GM18499 (cell line): ENCODE data around the gene SLC25A1.

Experiments
- ATAC-seq: cut with Tn5 transposase; IDR thresholded peaks from one replicate; pipeline ENCODE4 v1.9.1; 2021; ENCODE audit warnings: moderate number of reproducible peaks; ENCODE audit not compliant: insufficient read depth, unreplicated experiment

SLC25A1 gene

DNA sequence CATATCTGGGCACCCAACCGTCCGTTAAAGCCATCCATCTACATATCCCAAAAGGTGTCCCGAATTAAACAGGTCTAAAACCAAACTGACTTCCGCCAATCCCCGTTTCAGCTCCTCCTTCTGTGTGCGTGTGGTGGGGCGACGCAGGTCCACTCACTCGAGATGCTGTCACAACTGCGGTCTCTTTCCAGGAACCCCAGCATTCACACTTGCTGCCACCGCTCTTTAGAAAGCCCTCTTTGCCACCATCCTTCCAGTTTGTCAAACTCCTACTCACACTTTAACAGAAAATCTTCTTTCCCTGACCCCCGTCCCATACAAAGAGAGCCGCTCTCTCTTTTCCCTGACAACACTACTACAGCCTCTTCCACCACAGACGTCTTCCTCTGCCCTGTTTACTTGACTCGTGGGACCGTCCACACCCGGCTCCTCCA, 34.6 kb downstream of the SLC25A1 start:
- no peak for ATAC-seq

DNA sequence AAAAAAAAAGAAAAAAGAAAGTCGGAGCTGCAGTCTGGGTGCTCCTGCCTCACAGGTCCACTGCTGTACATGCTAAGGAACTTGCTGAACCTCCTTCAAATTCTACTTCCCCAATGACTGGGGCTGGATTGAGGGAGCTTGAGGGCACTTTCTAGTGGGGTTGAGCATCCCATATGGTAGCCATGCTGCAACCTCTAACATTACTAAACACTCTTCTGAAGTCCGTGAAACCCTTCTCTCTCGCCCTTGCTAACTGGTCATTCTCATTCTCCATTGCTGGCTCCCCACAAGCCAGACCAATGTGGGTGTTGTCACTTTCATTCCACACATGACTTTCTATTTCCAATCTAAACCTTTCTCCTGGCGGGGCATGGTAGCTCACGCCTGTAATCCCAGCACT, 35.3 kb downstream of the SLC25A1 start:
- no peak for ATAC-seq

DNA sequence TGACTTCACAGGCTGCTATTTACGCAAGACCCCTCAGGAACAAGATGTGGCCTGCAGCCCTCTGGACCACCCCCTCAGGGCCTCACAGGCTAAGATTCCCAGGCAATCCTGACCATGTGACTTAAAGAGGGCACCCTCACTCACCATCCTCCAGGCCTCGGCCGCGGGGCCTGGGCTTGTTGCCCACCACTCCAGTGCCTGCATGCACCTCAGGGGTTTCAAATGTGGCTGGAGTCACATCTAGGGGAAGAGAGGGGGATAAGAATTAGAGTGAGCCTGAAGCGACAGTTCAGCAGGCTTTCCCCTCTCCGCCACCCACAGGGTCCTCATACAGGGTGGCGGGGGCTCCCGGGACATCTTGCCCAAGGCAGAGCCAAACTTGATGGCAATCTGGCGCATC, 36.1 kb downstream of the SLC25A1 start:
- no peak for ATAC-seq

DNA sequence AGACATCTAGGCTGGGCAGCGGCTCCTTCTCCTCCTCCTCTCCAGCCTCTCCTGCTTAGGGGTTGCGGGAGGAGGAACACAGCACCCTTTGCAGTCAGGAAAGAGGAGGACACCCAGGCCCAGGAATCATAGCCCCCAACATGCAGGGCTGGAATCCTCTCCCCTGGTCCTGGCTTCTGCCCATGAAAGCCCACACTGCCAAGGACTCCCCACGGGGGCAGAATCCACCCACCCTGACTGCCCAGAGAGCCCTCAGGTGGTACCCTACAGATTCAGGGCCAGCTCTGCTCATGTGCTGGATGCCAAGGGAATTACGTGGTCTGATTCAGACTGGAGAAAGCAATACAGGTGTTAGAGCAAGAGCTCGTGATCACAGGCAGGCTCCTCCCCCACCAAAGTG, 38.6 kb downstream of the SLC25A1 start:
- no peak for ATAC-seq

DNA sequence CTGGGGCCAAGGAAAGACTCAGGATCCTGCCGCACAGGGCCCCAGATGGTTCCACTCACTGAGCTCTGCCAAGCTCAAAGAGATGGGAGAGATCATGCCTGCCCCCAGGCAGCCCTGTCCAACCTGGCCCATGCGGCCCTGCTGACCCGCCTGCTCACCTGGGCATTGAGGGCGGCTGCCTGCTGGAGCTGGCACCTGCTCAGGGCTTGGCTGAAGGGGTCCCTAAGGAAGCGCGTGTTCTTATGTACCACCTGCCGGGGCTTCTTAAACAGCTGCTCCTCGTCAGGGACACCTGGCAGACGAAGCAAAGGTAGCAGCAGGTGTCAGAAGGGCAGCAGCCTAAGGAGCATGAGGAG, 39.6 kb downstream of the SLC25A1 start:
- ATAC-seq, result no peak

DNA sequence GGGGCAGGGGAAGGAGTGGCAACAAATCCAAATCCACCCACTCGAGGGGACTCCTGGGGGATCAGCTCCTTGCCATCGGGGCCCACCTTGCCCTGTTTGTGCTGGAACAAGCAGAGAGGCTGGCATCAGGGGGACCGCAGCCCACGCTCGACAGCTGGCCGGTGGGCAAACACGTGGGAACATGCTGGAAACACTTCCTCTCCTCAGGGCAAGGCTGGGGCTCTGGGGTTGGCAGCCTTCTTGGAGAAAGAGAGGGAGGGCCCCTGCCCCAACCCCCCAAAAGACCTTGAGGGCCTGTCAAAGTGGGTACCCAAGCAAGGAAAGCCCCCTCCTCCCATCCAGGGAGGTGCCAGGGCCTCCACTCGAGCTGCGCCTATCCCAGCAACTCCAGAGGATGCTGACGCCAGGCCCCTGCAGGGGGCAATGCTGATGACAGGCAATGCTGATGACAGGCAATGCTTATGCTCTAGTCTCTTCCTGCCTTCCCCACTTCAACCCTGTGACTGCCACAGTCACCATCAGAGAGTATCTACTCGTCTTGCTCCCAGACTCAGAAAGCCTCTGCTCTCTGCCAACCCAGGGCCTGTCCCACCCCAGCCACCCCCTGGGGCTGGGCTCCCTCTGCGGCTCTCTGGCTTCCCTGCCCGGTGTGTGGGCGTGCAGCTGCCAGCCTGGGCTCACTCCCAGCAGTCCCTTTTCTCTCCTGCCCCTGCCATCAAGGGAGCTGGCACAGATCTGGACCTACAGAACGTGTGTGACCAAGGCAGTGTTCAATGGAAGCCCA, 40.1 kb downstream of the SLC25A1 start:
- ATAC-seq, result no peak

DNA sequence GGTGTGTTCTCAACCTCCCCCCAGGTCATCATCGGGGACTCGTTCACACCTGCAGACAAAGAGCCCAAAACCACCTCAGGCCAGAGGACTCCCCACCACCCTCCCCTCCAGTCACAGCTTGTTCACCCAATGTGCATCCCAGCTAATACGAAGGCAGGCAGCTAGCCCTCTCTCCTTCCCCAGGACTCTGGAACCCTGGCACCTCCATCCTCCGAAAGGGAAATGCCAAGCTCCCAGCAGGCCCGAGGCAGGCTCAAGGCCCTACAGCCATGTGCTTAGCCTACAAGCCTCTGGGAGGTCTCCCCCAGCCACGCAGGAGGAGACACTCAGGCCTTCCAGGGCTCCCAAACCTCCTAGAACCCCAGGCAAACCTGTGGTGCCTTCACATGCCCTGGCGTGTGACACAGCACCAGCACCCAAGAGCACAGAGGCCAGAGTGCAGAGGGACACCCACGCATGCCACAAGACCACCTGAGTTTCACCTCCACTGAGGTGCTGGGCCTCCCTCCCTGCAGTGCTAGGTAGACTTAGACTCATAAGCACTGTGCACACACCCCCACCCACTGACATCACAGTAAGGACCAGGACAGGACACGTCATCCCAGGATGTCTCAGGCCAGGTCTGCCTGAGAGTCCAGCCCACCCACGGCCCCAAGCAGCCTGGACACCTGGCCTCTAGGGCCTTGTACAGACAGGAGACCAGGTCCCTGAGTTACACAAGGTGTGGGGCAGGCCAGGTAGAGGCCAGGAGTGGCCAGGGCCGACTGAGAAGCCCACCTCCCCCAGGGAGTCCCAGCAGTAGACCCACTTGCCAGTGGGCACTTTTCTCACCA, 40.9 kb downstream of the SLC25A1 start:
- no peak for ATAC-seq

DNA sequence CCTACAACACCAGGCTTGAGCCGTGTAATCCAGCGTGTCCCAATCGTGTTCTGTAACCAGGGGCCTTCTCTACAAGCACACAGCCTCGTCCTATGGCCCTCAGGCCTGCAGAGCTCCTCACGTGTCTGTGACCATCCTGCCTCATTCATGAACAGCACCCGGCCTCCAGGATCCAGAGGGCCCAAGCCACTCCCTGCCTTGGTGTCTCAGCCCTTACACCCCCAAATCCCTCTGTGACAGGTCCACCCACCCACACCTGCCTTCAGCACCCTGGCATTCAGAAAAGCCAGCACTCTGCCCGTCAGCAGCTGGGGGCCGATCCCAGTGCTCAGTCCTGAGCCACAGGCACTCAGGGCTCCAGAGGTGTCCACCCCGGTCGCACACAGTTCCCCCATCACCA, 41.6 kb downstream of the SLC25A1 start:
- ATAC-seq, result no peak

DNA sequence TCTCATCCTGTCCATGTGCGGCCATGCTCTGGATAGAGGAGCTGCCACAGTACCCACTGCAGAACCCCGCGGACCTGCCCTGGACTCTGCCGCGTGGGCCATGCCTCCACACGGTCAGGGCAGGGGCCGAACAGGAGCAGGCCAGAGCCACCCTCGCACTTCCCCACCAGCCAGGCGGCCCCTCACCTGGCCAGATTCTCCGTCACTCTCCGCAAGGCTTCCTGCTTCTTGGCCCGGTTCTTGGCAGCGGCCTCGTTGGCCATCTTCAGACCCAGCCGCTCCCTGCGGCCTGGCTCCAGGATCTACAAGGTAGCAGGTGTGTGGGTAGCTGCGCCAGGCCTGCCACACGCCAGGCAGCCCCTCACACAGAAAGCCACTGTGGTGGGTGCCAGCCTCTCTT, 43.7 kb downstream of the SLC25A1 start:
- no peak for ATAC-seq

DNA sequence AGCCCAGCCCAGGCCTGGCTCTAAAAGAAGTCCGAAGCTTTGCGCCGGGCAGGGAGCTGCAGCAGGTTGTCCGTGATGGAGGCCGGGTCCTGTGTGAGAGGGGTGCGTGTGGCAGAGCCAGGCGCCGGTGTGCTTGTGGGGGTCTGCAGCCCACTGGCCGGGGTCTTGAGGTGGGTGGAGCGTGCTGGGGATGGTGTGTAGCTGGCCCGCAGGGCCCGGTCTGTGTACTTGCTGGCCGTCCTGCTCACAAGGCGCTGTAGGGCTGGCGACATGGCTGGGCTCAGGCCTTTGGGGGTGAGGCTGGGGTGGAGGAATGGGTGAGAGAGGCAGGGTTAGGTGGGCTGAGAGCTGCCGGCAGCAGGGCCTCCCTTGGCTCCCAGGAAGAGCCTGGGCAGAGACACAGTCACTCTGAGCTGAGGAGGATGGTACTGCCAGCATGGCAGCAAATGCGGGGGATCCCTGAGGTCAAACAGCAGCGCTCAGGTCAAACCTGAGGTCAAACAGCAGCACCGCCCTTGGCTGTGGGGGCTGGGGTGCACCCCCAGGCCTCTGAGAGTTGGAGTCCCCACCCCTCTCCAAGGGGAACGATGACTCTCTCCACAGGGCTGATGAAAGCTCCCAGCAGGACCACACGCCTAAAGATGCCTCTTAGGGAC, 44.2 kb downstream of the SLC25A1 start:
- no peak for ATAC-seq

DNA sequence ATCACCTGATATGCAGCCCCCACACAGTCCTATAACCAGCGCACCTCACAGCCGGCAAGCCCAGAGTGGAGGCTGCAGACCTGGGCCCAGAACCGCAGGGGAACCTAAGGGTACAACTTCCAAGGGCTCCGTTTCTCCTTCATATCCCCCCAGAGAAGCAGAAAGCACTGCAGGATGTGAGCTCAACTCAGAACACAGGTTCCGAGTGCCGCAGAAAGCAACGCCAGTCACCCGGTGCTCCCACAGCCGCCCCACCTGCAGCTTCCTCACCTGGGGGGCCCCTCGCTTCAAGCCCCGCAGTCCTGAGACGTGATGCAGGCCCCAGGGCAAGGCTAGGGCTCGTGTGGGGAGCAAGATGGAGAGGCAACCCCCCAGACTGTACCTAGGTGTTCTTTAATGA, 45.0 kb downstream of the SLC25A1 start:
- ATAC-seq, result no peak

DNA sequence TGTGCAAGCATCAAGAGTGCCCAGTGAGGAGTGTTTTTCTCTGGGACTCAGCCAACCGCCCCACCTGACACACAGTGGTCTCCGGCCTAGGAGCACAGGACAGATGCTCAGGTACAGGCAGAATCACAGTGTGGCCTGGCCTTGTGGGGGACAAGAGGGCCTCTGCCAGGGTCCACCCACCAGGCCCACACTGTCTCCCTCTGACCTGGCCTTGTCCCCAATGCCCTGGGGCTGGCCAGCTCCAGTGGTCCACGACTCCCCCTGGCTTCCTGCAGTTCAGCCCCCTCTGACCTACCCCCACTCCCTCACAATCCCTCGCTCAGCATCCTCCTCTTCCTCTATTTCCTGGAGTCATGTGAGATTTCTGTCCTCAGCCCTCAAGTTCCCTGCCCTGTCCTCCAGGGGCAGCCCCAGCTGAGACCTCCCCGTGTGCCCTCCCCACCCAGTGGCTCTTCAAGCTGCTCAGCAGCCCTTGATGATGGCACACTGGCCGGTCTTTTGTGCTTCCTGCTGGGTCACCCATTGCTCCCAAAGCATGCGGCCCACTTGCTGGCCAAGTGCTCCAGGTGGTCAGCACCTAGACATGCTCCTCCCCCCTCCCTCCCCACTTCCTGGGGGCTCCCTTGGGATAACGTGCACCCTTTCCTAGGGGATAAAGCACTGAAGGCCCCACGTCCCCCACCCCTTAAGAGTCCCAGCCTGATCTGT, 45.7 kb downstream of the SLC25A1 start:
- ATAC-seq, result no peak

DNA sequence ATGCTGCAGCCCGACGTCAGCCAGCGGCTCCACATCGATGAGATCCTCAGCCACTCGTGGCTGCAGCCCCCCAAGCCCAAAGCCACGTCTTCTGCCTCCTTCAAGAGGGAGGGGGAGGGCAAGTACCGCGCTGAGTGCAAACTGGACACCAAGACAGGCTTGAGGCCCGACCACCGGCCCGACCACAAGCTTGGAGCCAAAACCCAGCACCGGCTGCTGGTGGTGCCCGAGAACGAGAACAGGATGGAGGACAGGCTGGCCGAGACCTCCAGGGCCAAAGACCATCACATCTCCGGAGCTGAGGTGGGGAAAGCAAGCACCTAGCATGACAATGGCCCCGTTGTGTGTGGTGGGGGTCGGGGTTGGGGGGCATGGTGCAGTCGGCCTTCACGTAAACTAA, 46.4 kb downstream of the SLC25A1 start:
- ATAC-seq, result no peak

DNA sequence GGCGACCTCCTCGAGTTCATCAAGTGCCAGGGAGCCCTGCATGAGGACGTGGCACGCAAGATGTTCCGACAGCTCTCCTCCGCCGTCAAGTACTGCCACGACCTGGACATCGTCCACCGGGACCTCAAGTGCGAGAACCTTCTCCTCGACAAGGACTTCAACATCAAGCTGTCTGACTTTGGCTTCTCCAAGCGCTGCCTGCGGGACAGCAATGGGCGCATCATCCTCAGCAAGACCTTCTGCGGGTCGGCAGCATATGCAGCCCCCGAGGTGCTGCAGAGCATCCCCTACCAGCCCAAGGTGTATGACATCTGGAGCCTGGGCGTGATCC, 46.9 kb downstream of the SLC25A1 start:
- ATAC-seq, result no peak

DNA sequence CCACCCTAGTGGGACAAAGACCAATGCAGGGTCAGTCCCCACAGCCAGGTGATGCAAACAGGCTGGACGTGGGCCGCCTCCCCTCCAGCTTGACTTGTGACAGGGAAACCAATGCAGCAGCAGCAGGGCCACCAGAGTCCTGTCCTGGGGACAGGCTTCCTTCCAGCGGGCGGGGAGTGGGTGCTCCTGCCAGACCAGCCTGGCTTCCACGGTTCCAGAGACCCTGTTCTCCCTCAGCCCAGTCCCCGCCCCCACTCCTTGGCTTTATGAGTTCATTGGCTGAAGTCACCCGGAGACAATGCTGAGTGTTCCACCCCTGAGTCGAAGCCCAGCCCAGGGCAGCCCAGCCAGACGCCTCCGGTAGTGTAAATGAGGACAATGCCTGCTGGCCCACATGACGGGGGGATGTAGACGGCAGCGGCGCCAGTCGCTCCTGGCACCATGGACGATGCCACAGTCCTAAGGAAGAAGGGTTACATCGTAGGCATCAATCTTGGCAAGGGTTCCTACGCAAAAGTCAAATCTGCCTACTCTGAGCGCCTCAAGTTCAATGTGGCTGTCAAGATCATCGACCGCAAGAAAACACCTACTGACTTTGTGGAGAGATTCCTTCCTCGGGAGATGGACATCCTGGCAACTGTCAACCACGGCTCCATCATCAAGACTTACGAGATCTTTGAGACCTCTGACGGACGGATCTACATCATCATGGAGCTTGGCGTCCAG, 47.4 kb downstream of the SLC25A1 start, which contains the start of gene TSSK2:
TSS of gene TSSK2 (plus strand) at position 350 of the 726 bp plus-strand sequence. CDS start at position 442, 92 bp downstream.
- ATAC-seq, result no peak

DNA sequence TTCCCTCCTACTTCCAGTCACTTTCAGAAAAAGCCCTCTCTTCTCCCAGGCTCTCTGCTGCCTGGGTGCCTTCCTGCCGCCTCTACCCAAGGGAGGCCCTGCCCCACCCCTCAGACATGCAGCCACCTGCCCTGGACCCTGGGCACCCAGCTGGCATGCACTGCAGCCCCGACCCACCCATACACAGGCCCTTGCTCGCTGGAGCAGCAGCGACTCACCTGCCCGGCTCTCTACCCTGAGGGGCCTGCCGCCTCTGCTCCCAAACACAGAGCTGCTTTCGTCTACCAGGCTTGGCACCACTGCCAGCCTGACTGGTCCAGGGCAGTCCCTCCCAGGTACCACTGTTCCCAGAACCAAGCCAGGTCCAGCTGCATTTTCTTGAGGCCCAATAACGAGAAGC, 48.7 kb downstream of the SLC25A1 start:
- ATAC-seq, result no peak

DNA sequence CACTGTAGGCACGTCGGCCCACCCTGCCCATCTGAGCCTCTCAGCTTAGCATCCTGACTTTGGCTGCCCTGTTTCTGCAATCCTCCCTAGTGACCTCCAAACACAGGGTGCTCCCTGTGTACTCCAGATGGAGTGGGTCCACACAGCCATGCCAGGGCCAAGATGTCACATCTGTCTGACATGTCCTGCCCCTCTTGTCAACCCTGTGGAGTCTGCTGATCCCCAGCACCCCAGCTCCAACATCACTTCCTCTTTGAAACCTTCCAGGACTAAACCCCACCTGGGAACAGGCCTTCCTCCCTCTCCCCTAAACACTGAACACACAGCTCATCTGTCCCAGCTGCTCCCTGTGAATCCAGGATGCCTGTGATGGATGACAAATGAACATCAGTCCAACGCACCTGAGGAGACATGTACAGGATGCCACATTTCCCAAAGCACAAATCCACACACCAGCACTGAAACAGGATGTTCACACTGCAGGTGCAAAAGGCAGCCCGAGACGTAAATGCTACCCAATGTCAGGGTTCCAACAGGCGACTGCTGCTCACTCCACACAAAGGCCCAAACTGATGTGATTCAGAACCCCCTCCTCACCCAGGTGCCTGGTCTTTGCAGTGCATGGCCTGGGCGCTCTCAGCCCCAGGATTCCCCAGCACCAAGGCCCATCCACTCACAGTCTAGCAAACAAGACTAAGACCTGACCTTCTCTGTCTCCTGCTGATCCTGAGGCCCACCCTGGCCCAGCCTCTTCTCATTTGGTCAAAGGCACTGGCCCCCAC, 49.4 kb downstream of the SLC25A1 start:
- ATAC-seq, result no peak

DNA sequence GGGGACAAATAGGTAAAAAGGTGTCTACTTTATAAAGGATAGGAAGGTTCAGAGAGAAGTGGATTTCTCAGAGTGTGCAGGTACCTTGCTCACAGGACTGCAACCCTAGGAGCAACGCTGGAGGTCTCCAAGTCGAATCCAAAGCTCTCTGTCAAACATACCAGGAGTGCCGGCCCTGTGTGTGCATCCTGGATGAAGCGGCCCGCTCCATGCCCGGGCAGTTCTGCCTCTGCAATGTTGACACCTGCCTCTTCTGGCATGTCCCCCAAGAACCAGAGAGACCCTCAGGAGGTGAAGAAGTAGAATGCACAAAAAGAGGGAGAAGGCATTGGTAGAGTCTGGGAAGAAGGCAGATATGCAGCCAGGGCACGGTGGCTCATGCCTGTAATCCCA, 50.5 kb downstream of the SLC25A1 start:
- no peak for ATAC-seq

DNA sequence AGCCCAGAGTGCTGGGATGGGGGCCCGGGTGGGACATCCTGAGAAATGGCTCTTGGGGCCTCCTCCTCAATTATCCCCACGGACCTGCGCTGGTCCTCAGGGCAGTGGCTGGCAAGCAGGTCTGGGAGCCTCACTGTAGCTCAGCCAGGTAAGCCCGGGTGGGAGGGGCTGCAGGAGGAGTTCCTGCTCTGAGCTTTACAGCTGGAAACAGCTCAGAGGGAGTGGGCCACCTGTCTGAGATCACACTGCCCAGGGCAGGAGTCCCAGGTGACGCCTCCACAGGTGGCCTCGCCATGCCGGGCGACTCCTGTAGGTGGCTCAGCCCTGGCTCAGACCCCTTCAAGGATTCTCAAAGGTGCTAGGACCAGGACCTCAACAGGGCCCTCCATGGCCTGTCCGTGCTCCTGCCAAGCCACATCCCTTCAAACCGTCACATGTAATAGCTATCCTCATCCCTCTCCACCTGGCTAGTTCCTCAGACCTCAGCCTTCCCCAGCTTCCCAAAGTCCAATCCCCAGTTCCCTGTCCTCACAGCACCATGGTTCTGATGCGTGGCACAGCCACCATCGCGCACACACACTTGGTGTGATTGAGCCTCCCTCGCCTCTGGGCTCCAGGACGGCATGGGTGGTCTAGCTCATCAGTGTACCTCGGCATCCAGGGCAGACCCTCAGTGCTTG, 51.1 kb downstream of the SLC25A1 start:
- no peak for ATAC-seq
